ENCODE results near the gene PLCB2. TPM values are rescaled to one million over a fixed set of nuclear protein-coding genes. Genes with fewer than 3 reads are reported as not detected.
A peak's percentile ranks its signal among the peaks of the same experiment; 100 is the strongest.

PLCB2 gene
- total and polyA plus RNA-seq, 8 donors = 3.5 to 12.5 (median 5.5) TPM

DNA sequence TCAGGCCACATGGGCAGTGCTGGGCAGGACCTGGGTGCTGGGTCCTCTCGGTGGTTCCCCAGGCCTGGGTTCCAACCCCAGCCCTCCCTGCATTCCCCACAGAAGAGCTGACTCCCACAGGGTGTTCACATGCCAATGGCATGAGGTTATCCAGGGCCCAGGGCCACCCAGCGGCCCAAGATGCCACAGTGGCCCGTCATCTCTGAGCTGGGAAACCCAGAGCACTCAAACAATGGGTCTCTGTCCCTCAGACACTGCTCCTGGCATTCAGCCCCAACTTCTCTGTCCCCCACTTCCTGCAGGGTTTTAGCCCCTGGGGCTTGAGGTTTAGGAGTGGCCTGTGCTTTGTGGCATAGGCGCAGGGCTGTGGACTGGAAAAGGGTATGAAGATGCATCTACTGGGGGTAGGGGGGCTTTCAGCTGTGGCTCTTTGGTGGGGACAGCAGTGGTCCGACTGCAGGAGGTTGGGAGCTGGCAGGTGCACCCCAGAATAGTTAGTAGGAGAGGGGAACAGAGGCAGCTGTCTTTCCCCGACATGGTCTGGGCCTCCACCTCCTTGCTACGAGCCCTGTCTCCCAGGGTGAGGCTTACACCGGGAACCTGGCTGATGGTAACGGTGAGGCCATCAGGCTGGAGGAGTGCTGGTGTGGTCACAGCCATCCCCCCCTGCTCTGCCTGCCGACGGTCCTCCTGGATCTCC lies 31.3 kb upstream of the PLCB2 start:
- Histone ChIP-seq H3K9me3 (no peaks in the 10 kb centered on the region), H3K4me3 (peak overlapping the region; percentile 40 to 49 (median 44)), H3K4me1 (peaks cover 75 to 100% (median 88%) of the 10 kb centered on the region in 4 donors), H3K27me3 (no peaks in the 10 kb centered on the region), H3K36me3 (peaks cover 4 to 27% (median 22%) of the 10 kb centered on the region in 4 donors), H3K27ac (peak overlapping the region; percentile 81 to 95 (median 92))
- WGBS, 5 donors = 71 to 86% (median 79%) methylated on average over 7 to 11 of the region's 11 CpGs
- intact Hi-C loops (cut with DNase I; ENCODE audit: low total_unique reads) = no loop called here
- TF ChIP-seq POLR2AphosphoS5 (IDR thresholded peaks at IDR 0.05) (peak in 2 of 3 donors; percentile 32 to 59), EP300 (IDR thresholded peaks at IDR 0.05) (no peak)
- peak in 1 of 2 donors; percentile 66 for DNase-seq

- 44 to 56% (median 49%) methylated on average over 7 to 11 of the region's 11 CpGs for WGBS, 5 donors
- intact Hi-C loops (cut with DNase I; ENCODE audit: low total_unique reads) = no loop called here
- peak; percentile 74 to 92 for DNase-seq
- Histone ChIP-seq H3K27me3 (no peaks in the 10 kb centered on the region), H3K36me3 (peaks cover 4 to 27% (median 22%) of the 10 kb centered on the region in 4 donors), H3K4me3 (peak overlapping the region; percentile 11 to 49 (median 32)), H3K9me3 (no peaks in the 10 kb centered on the region), H3K27ac (peak overlapping the region in 4 of 5 donors; percentile 90 to 95 (median 92)), H3K4me1 (peaks cover 70 to 100% (median 88%) of the 10 kb centered on the region in 4 donors)
- TF ChIP-seq, protein P1, sequence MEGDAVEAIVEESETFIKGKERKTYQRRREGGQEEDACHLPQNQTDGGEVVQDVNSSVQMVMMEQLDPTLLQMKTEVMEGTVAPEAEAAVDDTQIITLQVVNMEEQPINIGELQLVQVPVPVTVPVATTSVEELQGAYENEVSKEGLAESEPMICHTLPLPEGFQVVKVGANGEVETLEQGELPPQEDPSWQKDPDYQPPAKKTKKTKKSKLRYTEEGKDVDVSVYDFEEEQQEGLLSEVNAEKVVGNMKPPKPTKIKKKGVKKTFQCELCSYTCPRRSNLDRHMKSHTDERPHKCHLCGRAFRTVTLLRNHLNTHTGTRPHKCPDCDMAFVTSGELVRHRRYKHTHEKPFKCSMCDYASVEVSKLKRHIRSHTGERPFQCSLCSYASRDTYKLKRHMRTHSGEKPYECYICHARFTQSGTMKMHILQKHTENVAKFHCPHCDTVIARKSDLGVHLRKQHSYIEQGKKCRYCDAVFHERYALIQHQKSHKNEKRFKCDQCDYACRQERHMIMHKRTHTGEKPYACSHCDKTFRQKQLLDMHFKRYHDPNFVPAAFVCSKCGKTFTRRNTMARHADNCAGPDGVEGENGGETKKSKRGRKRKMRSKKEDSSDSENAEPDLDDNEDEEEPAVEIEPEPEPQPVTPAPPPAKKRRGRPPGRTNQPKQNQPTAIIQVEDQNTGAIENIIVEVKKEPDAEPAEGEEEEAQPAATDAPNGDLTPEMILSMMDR (IDR thresholded peaks at IDR 0.05) = peak in 5 of 7 experiments; percentile 42 to 70 (median 58)
- no peak for TF ChIP-seq POLR2A (IDR thresholded peaks at IDR 0.05)
- TF ChIP-seq POLR2AphosphoS5 (IDR thresholded peaks at IDR 0.05) = no peak
- no peak for TF ChIP-seq EP300 (IDR thresholded peaks at IDR 0.05)
Measured at GRCh38 chr15:40338041-40338657, 30.4 kb upstream of the PLCB2 start.

- no peaks in the 10 kb centered on the region for H3K27me3 ChIP-seq
Measured at GRCh38 chr15:40337597-40337996, 29.9 kb upstream of the PLCB2 start.

GRCh38 chr15:40336744-40337122 lies 29.0 kb upstream of the PLCB2 start:
- H3K36me3 ChIP-seq = peaks cover 4 to 27% (median 22%) of the 10 kb centered on the region in 4 donors
- H3K4me3 ChIP-seq = no peak overlapping the region
- H3K9me3 ChIP-seq = no peaks in the 10 kb centered on the region
- TF ChIP-seq, protein P1 (IDR thresholded peaks at IDR 0.05) = no peak
- TF ChIP-seq EP300 (IDR thresholded peaks at IDR 0.05) (no peak), POLR2A (IDR thresholded peaks at IDR 0.05) (no peak), POLR2AphosphoS5 (IDR thresholded peaks at IDR 0.05) (no peak)
- no peaks in the 10 kb centered on the region for H3K27me3 ChIP-seq
- 55 to 83% (median 74%) methylated on average over 5 of the region's 5 CpGs for WGBS, 5 donors
- intact Hi-C loops (cut with DNase I; ENCODE audit: low total_unique reads) = no loop called here
- peaks cover 62 to 100% (median 86%) of the 10 kb centered on the region in 4 donors for H3K4me1 ChIP-seq
- peak overlapping the region in 4 of 5 donors; percentile 90 to 95 (median 92) for H3K27ac ChIP-seq
- peak in 1 of 2 donors; percentile 16 for DNase-seq

More at GRCh38 chr15:40337597-40337996, 29.9 kb upstream of the PLCB2 start:
- H3K9me3 ChIP-seq = no peaks in the 10 kb centered on the region
- peak in 1 of 2 donors; percentile 32 for DNase-seq
- WGBS, 5 donors = 44 to 76% (median 60%) methylated on average over 2 to 19 of the region's 19 CpGs
- H3K4me1 ChIP-seq = peaks cover 64 to 100% (median 86%) of the 10 kb centered on the region in 4 donors
- intact Hi-C loops (cut with DNase I; ENCODE audit: low total_unique reads) = no loop called here
- H3K27ac ChIP-seq = peak overlapping the region in 4 of 5 donors; percentile 90 to 95 (median 92)
- TF ChIP-seq, protein P1 (IDR thresholded peaks at IDR 0.05) = no peak
- TF ChIP-seq POLR2AphosphoS5 (IDR thresholded peaks at IDR 0.05) (no peak), POLR2A (IDR thresholded peaks at IDR 0.05) (no peak), EP300 (IDR thresholded peaks at IDR 0.05) (no peak)
- peak overlapping the region; percentile 7 to 18 (median 13) for H3K4me3 ChIP-seq
- peaks cover 4 to 27% (median 22%) of the 10 kb centered on the region in 4 donors for H3K36me3 ChIP-seq
